NB4 (cell line): ENCODE measurements around the gene NPAS1.
A peak's percentile ranks its signal among the peaks of the same experiment; 100 is the strongest.

ENCODE experiments used
- DNase-seq: peaks from one replicate; pipeline ENCODE4 v3.0.0; 2010; ENCODE audit warnings: low read depth
- H3K4me3 ChIP-seq: one replicate; pipeline ENCODE4 v1.5.1; 2011; ENCODE audit warnings: mild to moderate bottlenecking, low read depth, low read length, moderate library complexity
- MYC ChIP-seq: IDR thresholded peaks from 2 replicates; pipeline ENCODE4 v1.6.1; 2011; ENCODE audit warnings: low read depth, low read length
- POLR2A ChIP-seq: IDR thresholded peaks from 2 replicates; pipeline ENCODE4 v1.6.1; 2011; ENCODE audit warnings: mild to moderate bottlenecking; ENCODE audit not compliant: insufficient read length; ENCODE audit errors: extremely low read depth
- TF ChIP-seq, protein P1 (sequence below): IDR thresholded peaks from one replicate; pipeline ENCODE4 v1.5.1; 2012; ENCODE audit warnings: low read depth, low read length
- TF ChIP-seq, protein P2 (sequence below): IDR thresholded peaks from 2 replicates; pipeline ENCODE4 v1.6.1; 2011; ENCODE audit warnings: low read depth, low read length

The NPAS1 gene

DNA sequence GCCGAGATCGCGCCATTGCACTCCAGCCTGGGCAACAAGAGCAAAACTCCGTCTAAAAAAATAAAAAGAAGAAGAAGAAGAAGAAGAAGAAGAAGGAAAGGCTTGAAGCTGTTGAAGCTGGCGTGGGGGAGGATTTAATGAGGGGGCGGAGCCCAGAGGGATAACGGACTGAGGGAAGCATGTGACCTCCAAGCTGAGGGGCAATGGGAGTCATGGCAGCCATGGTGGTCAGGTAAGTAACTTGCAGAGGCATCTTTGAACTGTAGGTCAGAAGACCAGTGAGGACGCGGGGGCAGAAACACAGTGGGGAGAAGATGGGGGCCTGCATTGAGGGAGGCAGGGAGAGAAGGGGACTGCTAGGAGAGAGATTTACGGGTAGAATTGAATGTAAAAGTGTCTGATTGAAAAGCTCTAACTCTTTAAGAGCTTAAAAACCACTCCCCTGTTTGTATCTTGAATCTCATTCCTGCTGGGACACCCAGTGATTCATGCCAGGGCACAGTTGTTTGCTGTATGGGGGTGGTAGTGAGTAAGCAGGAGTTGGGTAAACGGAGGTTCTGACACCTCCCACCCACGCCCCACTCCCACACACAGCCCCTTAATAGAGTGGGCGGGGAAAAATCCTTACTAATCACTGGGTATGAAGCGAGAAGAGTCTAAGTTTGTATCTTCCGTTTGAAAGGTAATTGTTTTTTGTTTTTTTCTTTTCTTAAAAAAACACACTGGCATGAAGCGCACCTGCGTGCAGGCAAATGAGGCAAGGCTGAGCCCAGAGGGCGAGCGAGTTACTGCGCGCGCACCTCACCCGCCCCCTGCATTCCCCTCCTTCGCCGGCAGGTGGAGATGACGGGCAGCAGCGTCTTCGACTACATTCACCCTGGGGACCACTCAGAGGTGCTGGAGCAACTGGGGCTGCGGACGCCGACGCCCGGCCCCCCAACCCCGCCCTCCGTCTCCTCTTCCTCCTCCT lies 15.8 kb downstream of the NPAS1 start:
- H3K4me3 ChIP-seq, result peak overlapping the region; percentile 74
- peak; percentile 100 for DNase-seq
- TF ChIP-seq POLR2A (peak; percentile 79), MYC (peak; percentile 78)
- TF ChIP-seq, protein P1, sequence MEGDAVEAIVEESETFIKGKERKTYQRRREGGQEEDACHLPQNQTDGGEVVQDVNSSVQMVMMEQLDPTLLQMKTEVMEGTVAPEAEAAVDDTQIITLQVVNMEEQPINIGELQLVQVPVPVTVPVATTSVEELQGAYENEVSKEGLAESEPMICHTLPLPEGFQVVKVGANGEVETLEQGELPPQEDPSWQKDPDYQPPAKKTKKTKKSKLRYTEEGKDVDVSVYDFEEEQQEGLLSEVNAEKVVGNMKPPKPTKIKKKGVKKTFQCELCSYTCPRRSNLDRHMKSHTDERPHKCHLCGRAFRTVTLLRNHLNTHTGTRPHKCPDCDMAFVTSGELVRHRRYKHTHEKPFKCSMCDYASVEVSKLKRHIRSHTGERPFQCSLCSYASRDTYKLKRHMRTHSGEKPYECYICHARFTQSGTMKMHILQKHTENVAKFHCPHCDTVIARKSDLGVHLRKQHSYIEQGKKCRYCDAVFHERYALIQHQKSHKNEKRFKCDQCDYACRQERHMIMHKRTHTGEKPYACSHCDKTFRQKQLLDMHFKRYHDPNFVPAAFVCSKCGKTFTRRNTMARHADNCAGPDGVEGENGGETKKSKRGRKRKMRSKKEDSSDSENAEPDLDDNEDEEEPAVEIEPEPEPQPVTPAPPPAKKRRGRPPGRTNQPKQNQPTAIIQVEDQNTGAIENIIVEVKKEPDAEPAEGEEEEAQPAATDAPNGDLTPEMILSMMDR, result peak; percentile 100
- TF ChIP-seq, protein P2, sequence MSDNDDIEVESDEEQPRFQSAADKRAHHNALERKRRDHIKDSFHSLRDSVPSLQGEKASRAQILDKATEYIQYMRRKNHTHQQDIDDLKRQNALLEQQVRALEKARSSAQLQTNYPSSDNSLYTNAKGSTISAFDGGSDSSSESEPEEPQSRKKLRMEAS, result peak; percentile 93

DNA sequence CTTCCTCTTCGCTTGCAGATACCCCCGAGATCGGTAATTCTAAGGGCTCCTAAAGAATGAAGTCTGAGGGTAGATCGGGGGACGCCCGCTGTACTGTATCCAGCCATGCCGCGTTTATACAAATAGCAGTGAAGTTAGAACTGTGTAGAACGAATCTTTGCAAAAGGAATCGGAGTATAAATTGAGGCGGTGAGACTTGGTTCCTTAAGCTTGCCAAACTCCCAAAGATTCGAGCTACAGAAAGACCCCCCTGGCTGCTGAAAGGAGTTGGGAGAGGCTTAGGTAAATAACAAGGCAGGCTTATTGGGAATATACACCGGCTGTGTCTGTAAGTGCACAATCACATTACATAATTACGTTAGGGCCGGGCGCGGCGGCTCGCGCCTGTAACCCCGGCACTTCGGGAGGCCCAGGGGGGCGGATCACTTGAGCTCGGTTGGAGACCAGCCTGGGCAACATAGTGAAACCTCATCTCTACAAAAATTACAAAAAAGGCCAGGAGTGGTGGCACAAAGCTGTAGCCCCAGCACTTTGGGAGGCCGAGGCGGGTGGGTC lies 16.5 kb downstream of the NPAS1 start:
- TF ChIP-seq MYC (peak; percentile 57), POLR2A (peak; percentile 48)
- TF ChIP-seq, protein P2, result peak; percentile 44; the same call in 1 of the 2 replicates
- TF ChIP-seq, protein P1, result no peak
- DNase-seq, result peak; percentile 93
- H3K4me3 ChIP-seq, result peak overlapping the region; percentile 74

DNA sequence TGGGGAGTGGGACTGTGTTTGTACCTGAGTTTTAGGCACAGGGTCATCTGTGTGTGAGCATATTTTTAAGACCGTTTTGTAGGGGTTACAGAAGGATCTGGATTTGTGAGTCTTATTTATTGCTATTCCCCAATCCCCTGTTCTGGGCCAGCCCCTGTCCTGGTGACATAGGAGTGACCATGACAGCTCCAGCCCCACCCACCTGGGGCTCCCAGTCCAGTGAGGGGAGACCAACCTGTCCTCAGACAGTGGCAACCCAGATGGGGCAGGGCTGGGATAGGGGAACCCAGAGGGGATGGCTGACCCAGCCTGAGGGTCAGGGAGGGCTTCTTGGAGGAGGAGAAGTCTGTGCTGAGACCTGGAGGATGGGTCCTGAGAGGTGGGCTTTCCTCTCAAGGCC lies 18.1 kb downstream of the NPAS1 start:
- TF ChIP-seq, protein P1, result no peak
- no peak for TF ChIP-seq POLR2A
- TF ChIP-seq, protein P2, result no peak
- TF ChIP-seq MYC, result no peak
- no peak for DNase-seq
- H3K4me3 ChIP-seq, result no peak overlapping the region

DNA sequence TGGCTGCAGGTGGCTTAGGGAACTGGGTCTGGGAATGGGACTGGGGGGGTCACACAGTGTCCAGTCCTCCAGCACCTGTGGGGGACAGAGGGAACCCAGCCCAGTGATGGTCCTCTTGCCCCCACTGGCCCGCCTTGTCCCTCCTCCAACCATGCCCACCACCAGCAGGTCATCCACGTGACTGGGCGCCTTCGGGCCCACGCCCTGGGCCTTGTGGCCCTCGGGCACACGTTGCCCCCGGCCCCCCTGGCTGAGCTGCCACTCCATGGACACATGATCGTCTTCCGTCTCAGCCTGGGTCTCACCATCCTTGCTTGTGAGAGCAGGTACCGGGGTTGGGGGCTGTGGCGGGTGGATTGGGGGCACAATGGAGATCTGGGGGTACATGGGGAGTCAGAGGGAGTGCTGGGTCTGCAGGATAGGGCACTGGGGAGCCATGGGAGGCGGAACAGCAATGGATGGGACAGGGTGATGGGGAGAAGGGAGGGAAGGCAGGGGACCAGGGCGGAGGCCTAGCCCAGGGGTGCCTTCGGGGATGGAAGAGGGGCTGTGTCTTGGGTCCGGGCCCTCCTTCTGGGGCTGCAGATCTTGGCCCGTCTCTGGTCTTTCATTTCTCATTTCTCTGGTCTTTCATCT lies 19.7 kb downstream of the NPAS1 start:
- H3K4me3 ChIP-seq, result no peak overlapping the region

DNA sequence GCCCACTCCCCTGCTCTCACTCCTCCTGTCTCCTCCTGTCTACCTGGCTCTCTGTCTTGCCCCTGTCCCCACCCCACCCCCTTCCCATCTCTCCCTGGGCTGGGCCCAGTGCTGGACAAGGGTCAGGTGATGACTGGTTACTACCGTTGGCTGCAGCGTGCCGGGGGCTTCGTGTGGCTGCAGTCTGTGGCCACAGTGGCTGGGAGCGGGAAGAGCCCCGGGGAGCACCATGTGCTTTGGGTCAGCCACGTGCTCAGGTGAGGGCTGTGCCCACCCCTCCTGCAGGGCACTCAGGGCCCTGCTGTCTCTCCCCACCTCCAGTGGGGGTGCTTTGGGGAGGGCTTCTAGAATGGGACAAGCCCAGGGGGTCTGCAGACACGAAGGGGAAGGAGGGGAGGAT lies 21.2 kb downstream of the NPAS1 start:
- no peak for DNase-seq
- TF ChIP-seq, protein P1, result no peak
- no peak for TF ChIP-seq POLR2A
- TF ChIP-seq MYC, result no peak
- TF ChIP-seq, protein P2, result no peak
- no peak overlapping the region for H3K4me3 ChIP-seq

More for the DNA sequence above, 19.7 kb downstream of the NPAS1 start:
- TF ChIP-seq, protein P1, result no peak
- TF ChIP-seq MYC (no peak), POLR2A (no peak)
- TF ChIP-seq, protein P2, result no peak
- DNase-seq, result no peak
